NCI-H446 (cell line): ENCODE data around the gene CD300LG.

ENCODE experiments used
- DNase-seq, 2 experiments: peaks; one replicate each; lab custom pipeline; 2025; lab: John Stamatoyannopoulos, UW

CD300LG gene

GRCh38 chr17:43907425-43907981, 60.5 kb downstream of the CD300LG start, which contains the start of gene MPP2:
Gene MPP2 (minus strand): TSS chr17:43907536. CDS start chr17:43904460, 3,076 bp downstream.
- DNase-seq: peak; percentile 56 to 68

- peak; percentile 26 to 65 for DNase-seq
These were observed 61.2 kb downstream of the CD300LG start for GRCh38 chr17:43907998-43908721.

- DNase-seq: no peak
These were observed 62.7 kb downstream of the CD300LG start for GRCh38 chr17:43909537-43910231.

- no peak for DNase-seq
These were observed 64.9 kb downstream of the CD300LG start for GRCh38 chr17:43911904-43912303.

- no peak for DNase-seq
These were observed 65.8 kb downstream of the CD300LG start for GRCh38 chr17:43912635-43913304.
